Fibroblast of the conjunctiva (primary cell): ENCODE measurements around the gene ENGASE.

ENCODE experiments used
- DNase-seq: peaks from one replicate; pipeline ENCODE4 v3.0.0-alpha.2; 2010; ENCODE audit warnings: low read depth

The ENGASE gene

DNA sequence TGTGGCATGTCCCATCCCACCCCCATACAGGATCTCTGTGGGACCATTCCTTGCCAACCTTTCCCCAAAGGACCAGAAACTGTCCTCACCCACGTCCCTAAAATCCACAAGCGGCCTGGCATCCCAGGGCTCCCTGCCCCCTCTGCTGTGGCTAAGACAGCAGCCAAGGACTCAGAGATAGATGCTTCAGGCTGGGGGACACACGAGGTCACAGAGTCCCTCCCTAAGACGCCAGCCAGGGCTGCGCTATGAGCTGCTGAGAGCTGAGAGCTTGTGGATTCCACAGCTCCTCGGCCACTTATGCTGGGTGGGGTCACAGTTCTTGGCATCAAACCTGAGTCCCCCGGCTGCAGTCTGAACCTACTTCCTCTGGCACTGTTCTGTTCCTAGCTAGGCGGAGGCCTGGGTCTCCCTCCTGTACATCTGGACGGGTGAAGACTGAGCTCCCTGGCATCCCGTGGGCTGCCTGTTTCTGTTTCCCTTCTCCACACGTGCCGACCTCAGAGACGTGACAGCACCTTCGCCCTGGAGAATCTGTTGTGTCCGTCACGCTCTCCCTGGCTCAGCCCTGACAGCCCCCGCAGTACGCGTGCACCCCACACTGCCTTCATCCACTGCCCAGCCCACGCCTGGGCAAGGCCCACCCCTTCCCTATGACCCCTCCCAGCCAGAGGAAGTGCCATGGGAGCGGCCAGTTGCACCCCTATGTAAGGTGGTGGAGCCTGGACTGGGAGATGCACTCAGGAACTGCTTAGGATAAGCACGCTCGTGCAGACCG, 61.2 kb downstream of the ENGASE start:
- no peak for DNase-seq
